22Rv1 (cell line): Measurements from ENCODE around the gene PSMC3IP.

ENCODE experiments used
- CTCF ChIP-seq: fragments of 450-650 bp; IDR thresholded peaks from 2 replicates; pipeline ENCODE4 v1.5.1; 2017; ENCODE audit warnings: mild to moderate bottlenecking
- ZFX ChIP-seq: fragments of 450-650 bp; IDR thresholded peaks from 2 replicates; pipeline ENCODE4 v1.6.1; 2017; ENCODE audit warnings: antibody characterized with exemption, borderline replicate concordance

DNA sequence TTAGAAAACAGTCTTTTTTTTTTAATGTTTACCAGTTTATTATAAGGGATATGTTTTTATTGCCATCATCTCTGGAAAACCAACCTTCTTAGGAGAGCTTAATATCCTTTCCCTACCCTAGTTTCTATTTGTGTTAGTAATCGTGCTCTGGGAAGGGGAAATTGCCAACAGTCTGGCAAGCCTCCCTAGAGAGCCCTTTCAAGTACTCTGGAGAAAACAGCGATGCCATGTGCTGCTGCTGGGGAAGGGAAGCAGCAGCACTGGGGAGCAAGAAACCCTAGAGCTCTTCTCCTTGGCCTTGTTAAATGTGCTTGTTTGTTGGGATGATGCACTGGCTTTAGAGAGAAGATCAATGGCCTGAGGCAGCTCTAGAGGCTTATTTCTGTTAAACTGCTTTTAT, 21.4 kb upstream of the PSMC3IP start:
- TF ChIP-seq CTCF (no peak), ZFX (no peak)
